HT-29 (cell line): ENCODE measurements around the gene PCDHGA9. TPM values are rescaled to one million over a fixed set of nuclear protein-coding genes. Genes with fewer than 3 reads are reported as not detected.
A peak's percentile ranks its signal among the peaks of the same experiment; 100 is the strongest.
"Not testable (repeated sequence)": the region's sequence is repeated elsewhere in the genome, so short reads cannot be mapped to it uniquely, and the experiment has no call there.

ENCODE experiments used
- DNase-seq: peaks from one replicate; pipeline ENCODE4 v3.0.0-alpha.2; 2015; ENCODE audit warnings: low spot score
- total RNA-seq: library from RNA; depleted of rRNA; stranded (reverse); fragments of >200 nt; shearing (Covaris generic); gene quantifications from 2 replicates; pipeline ENCODE4 v1.2.3, GENCODE V29; 2014; rRNA removed

PCDHGA9 gene
- 0.31 and 0.50 TPM in 2 replicates for total RNA-seq

- peak; percentile 48 for DNase-seq
Measured at GRCh38 chr5:141402553-141403243, at the start of gene PCDHGA9. TSS of gene PCDHGA9 (plus strand) at chr5:141402778. CDS start at chr5:141402953, 175 bp downstream.

GRCh38 chr5:141354900-141355469, 47.6 kb upstream of the PCDHGA9 start, which contains the start of gene PCDHGA4:
TSS of gene PCDHGA4 (plus strand) at chr5:141355021. CDS start at chr5:141355108, 87 bp downstream.
- DNase-seq = peak; percentile 14

GRCh38 chr5:141355641-141356040, 46.9 kb upstream of the PCDHGA9 start:
- no peak for DNase-seq

GRCh38 chr5:141356133-141356532, 46.4 kb upstream of the PCDHGA9 start:
- DNase-seq = no peak

GRCh38 chr5:141356950-141357349, 45.6 kb upstream of the PCDHGA9 start:
- DNase-seq = no peak

GRCh38 chr5:141359790-141360426, 42.7 kb upstream of the PCDHGA9 start, which contains the start of gene PCDHGB2:
TSS of gene PCDHGB2 (plus strand) at chr5:141359994. CDS start at chr5:141360136, 142 bp downstream.
- peak; percentile 40 for DNase-seq

- no peak for DNase-seq
Measured at GRCh38 chr5:141360685-141361084, 41.9 kb upstream of the PCDHGA9 start.

GRCh38 chr5:141362719-141363118, 39.9 kb upstream of the PCDHGA9 start:
- no peak for DNase-seq

GRCh38 chr5:141363952-141364660, 38.5 kb upstream of the PCDHGA9 start, which contains the start of gene PCDHGA5:
TSS of gene PCDHGA5 (plus strand) at chr5:141364162. CDS start at chr5:141364331, 169 bp downstream.
- DNase-seq = no peak

GRCh38 chr5:141366016-141366896, 36.3 kb upstream of the PCDHGA9 start:
- no peak for DNase-seq

- peak; percentile 43 for DNase-seq
Measured at GRCh38 chr5:141369994-141370848, 32.4 kb upstream of the PCDHGA9 start, which contains the start of gene PCDHGB3. TSS of gene PCDHGB3 (plus strand) at chr5:141370242. CDS start at chr5:141370395, 153 bp downstream.

GRCh38 chr5:141371572-141372475, 30.8 kb upstream of the PCDHGA9 start:
- no peak for DNase-seq

- peak; percentile 22 for DNase-seq
Measured at GRCh38 chr5:141373673-141374317, 28.8 kb upstream of the PCDHGA9 start, which contains the start of gene PCDHGA6. TSS of gene PCDHGA6 (plus strand) at chr5:141373891. CDS start at chr5:141374084, 193 bp downstream.

GRCh38 chr5:141374627-141375026, 28.0 kb upstream of the PCDHGA9 start:
- DNase-seq = no peak

GRCh38 chr5:141375444-141376155, 27.0 kb upstream of the PCDHGA9 start:
- DNase-seq = not testable (repeated sequence)

GRCh38 chr5:141382469-141383294, 19.9 kb upstream of the PCDHGA9 start, which contains the start of gene PCDHGA7:
TSS of gene PCDHGA7 (plus strand) at chr5:141382742. CDS start at chr5:141382900, 158 bp downstream.
- no peak for DNase-seq
